K562 (cell line): ENCODE measurements around the gene KRTAP5-5.

Experiments
- JUND ChIP-seq, 2 experiments: IDR thresholded peaks; 2 replicates in 1 of 2; 3 replicates in 1 of 2; pipeline ENCODE4 v1.6.1; 2011; ENCODE audit warnings: borderline replicate concordance in 2 of 2, low read depth in 2 of 2, low read length in 2 of 2, improper control_type of control experiment in 1 of 2, missing biosample characterization in 1 of 2, missing genetic modification characterization in 1 of 2, missing genetic modification reagents in 1 of 2
- POLR2A ChIP-seq: fragments of 450-650 bp; conservative IDR thresholded peaks from 2 replicates; pipeline ENCODE4 v1.6.1; 2016
- SIX5 ChIP-seq, 2 experiments: IDR thresholded peaks; 2 replicates each; pipeline ENCODE4 v1.6.1; 2011; ENCODE audit warnings: low read length in 2 of 2, borderline replicate concordance in 1 of 2, low read depth in 1 of 2, mild to moderate bottlenecking in 1 of 2, moderate library complexity in 1 of 2; ENCODE audit not compliant: insufficient read depth in 1 of 2
- ZEB2 ChIP-seq: fragments of 450-650 bp; IDR thresholded peaks from 2 replicates; pipeline ENCODE4 v1.6.1; 2016
- ZNF175 ChIP-seq: fragments of 200-800 bp; sonication (Bioruptor generic); IDR thresholded peaks from 2 replicates; pipeline ENCODE4 v1.6.1; 2016; ENCODE audit warnings: low read depth, mild to moderate bottlenecking, missing genetic modification characterization, missing compliant biosample characterization

DNA sequence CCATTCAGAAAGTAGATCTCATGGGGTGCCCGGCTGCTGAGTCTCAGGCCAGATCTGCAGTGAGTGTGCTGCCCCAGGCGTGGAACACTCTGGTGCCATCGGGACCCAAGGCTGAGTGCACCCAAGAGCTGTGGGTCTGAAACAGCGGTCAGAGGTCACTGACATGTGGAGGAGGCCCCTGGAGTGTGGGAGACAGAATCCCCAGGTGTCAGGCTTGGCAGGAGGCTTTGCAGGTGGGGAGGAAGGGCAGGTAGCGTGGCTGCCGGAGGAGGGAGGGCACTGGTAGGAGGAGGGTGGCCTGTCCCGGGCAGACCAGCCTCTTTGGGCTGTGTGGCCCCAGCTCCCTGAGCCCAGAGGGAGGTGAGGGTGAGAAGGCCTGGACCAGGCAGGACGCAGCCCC lies 35.7 kb downstream of the KRTAP5-5 start:
- TF ChIP-seq ZNF175 (CRISPR knock-in tag) (no peak), POLR2A (no peak), JUND (IDR thresholded peaks at IDR 0.05; ENCODE audit: borderline replicate concordance, low read depth, low read length) (no peak), JUND (tag; IDR thresholded peaks at IDR 0.05; ENCODE audit: borderline replicate concordance, low read depth, low read length) (no peak), SIX5 (IDR thresholded peaks at IDR 0.05; ENCODE audit: borderline replicate concordance in 1 of 2, insufficient read depth in 1 of 2, low read depth in 1 of 2, low read length in 2 of 2) (no peak), ZEB2 (no peak)
